Upper lobe of left lung (tissue), 4 donors: ENCODE measurements around the gene ABHD14A.

Source experiments
- CTCF ChIP-seq, 6 experiments: fragments of 450-650 bp in 4 of 6; fragments of 200-600 bp in 2 of 6; sonication (generic) in 2 of 6; IDR thresholded peaks; one replicate each; pipeline ENCODE4 v1.5.1; 2016 to 2019; ENCODE audit warnings: antibody characterized with exemption in 6 of 6
- POLR2A ChIP-seq, 4 donors: fragments of 450-650 bp; IDR thresholded peaks; one replicate each; pipeline ENCODE4 v1.5.1; 2016 to 2017; ENCODE audit warnings: antibody characterized with exemption in 4 of 4, mild to moderate bottlenecking in 2 of 4
- POLR2AphosphoS5 ChIP-seq, 2 donors: sonication (generic); formaldehyde crosslinking; IDR thresholded peaks; one replicate each; pipeline ENCODE4 v1.5.1; 2017; ENCODE audit warnings: antibody characterized with exemption in 2 of 2

GRCh38 chr3:51977446-51978142, 2.7 kb downstream of the ABHD14A start:
- TF ChIP-seq CTCF (IDR thresholded peaks at IDR 0.05), result no peak
- no peak for TF ChIP-seq POLR2A (IDR thresholded peaks at IDR 0.05)
- no peak for TF ChIP-seq POLR2AphosphoS5 (IDR thresholded peaks at IDR 0.05)
